HG03280 (cell line): ENCODE results near the gene HPGDS.
"Not testable (repeated sequence)": the region's sequence is repeated elsewhere in the genome, so short reads cannot be mapped to it uniquely, and the experiment has no call there.

ENCODE experiments used
- ATAC-seq: cut with Tn5 transposase; IDR thresholded peaks from one replicate; pipeline ENCODE4 v1.9.1; 2021; ENCODE audit warnings: mild to moderate bottlenecking, moderate library complexity; ENCODE audit not compliant: unreplicated experiment

The HPGDS gene

DNA sequence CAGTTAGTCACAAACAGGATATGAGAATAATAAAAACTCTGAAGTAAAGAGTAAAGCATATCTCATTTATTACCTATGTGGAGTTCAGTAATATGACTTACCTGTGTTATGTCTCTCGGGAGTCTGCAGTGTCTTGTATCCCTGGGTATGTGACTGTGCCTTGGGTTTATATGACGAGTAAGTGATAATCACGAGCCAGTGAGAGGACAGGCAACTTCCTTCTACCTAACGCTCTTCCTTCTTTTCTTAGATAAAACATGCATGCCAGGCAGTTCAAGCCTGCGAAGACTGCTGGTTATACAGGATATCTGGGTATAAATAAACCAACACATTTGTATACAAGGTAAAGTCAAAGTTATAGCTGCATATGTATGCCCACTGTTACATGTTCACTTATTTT, at the start of gene HPGDS:
HPGDS (minus strand) TSS at position 143 of the 400 bp plus-strand sequence. CDS start 8,207 bp downstream, outside the sequence.
- no peak for ATAC-seq

DNA sequence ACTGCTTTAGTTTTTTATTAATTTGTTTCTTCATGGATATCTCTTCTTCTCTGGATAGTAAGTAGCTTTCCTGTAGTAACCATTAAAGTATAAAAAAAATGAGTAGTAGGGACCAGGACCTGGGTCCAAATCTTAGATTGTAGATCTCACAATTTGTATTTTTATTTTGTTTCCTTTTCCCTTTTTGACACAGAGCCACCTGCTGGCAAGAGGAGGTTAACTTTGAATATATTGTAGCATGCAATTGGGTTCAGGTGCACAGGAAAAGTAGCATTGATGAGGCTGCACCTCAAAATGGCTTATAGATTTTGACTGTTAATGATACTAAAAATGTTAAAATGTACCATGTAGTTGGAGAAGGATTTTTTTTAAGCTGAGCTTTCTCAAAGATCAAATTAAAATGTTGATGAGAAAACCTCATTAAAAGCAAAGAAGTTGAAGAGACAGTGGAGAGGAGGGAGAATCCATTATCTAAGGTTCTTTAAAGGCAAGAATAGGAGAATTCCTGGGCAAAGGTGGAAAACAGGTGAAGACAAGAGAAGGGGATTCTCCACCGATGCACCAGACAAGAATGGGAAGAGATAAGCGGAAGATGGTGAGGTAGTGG, 48.3 kb upstream of the HPGDS start:
- no peak for ATAC-seq

- no peak for ATAC-seq
These were observed 47.1 kb upstream of the HPGDS start for GRCh38 chr4:94389595-94390267.

- not testable (repeated sequence) for ATAC-seq
These were observed 45.3 kb upstream of the HPGDS start for GRCh38 chr4:94387965-94388364.

GRCh38 chr4:94385452-94385851, 42.8 kb upstream of the HPGDS start:
- ATAC-seq: not testable (repeated sequence)

DNA sequence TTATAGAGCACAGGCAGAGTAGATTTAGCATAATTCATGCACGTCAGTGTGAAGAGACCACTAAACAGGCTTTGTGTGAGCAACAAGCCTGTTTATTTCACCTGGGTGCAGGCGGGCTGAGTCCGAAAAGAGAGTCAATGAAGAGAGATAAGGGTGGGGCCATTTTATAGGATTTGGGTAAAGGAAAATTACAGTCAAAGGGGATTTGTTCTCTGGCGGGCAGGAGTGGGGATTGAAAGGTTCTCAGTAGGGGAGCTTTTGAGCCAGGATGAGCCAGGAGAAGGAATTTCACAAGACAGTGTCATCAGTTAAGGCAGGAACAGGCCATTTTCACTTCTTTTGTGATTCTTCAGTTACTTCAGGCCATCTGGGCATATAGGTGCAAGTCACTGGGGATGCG, 40.3 kb upstream of the HPGDS start:
- not testable (repeated sequence) for ATAC-seq

DNA sequence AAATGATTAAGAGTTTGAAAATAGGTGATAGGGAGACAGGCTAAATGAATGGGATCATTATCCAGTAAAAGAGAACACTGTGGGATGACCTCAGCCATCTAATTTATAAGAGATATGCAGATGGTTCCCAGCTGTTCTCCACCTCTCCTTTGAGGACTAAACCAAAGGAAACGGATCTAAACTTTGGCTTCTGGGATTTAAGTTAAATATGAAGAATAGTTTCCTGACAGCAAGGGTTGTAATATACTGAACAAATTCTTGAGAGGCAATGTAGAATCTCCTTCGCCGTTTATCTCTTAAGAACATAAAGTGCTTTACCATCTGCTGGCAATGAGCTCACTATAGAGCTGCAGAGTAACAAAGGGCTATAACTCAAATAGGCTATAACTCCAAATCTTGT, 35.4 kb upstream of the HPGDS start:
- ATAC-seq: no peak

DNA sequence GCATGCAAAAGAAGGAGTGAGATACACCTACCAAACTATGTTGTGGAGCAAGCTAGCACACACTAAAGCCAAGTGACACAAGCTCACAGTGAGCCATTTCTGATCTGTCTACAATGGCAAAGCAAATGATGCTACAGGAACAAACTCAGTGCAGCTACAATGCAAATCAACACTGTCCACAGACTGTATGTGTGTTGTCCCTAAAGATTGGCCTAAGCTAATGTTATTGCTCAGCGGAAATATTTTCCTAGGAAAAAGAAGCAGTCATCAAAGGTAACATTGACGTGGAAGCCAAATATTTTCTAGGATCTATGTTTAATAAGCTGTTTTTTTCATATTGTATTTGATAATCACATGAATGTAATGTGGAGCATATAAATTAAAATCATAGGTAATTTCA, 34.7 kb upstream of the HPGDS start:
- ATAC-seq: no peak

- ATAC-seq: no peak
These were observed 32.7 kb upstream of the HPGDS start for GRCh38 chr4:94375364-94375763.

DNA sequence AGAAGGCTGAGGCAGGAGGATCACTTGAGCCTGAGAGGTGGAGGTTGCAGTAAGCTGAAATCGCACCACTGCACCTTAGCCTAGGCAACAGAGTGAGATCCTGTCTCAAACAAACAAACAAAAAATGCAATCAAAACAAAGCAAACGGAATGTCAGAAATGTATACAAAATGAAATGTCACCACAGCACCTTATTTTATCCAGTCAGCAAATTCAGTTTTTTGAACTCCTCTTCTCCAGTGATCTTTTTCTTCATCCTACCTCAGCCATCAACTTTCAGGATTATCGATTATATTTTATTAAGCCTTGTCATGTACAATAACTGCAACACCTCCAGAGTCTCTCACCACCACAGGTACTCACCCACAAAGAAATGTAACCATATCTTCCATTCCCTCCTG, 31.1 kb upstream of the HPGDS start:
- no peak for ATAC-seq

DNA sequence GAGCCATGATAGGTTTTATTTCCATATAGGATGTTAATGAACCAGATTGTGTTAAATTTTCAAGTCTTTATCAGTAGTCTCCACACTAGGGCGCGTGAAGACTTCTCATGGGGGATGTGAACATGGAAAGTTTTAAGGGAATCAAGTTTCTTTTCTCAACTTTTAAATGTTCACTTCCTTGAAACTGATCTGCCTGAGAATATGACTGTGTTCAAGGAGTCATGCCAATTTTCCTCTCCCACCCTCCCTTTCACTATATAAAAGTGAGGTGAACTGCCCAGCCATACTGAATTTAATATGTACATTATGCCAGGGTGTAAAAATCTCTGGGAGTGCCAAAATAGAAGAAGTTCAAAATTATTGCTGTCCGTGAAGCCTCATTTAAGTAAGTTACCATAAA, 30.4 kb upstream of the HPGDS start:
- ATAC-seq: no peak

- no peak for ATAC-seq
These were observed 29.8 kb upstream of the HPGDS start for GRCh38 chr4:94372228-94372978.

- no peak for ATAC-seq
These were observed 28.7 kb upstream of the HPGDS start for GRCh38 chr4:94371290-94371689.

DNA sequence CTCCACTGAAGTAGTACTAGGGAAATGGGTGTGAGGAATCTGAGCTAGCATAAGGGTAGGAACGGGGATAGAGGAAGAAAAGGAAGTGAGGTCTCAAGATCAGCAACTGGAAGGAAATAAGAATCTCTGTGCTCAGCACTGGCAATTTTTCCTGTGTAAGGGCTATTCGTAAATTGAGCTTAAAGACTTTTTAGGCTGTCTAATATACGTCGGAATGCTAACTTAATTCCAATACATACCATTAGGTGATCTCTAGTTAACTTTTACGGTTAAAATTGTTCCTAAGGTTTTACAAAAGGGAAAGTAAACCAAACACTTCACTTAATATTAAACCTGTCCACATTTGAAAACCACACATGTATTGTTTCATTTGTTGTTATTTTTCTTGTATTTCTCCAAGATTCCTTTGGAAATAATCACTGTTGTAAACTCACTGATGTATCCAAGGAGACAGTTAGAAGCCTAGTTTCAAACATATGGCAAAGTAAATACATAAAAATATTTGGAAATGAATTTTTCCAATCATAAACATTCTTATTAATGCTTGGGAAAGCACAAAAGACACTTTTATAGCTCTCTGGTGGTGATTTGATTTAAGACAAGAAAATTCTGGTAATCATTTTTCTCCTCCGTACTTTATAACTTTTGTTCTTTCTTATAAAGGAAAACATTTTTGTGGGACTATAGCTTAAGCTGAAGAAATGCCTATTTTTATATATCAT, 28.1 kb upstream of the HPGDS start:
- no peak for ATAC-seq

GRCh38 chr4:94369046-94369445, 26.4 kb upstream of the HPGDS start:
- ATAC-seq: no peak

DNA sequence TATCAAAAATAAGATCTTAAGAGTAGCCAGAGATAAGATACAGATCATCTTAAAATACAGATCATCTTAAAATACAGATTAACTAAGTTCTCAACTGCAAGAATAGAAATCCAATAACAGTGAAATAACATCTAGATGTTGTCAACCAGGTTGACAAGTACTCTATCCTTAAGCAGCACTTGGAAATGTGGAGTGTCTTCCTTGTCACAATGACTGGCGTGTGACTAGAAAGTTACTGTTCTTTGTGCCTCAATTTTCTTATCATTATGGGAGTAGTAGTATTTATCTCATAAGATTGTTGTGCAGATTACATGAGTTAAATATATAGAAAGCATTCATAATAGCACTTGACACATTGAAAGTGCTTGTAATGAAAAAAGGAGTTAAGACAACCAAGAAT, 25.8 kb upstream of the HPGDS start:
- no peak for ATAC-seq

GRCh38 chr4:94365304-94365703, 22.7 kb upstream of the HPGDS start:
- ATAC-seq: no peak

DNA sequence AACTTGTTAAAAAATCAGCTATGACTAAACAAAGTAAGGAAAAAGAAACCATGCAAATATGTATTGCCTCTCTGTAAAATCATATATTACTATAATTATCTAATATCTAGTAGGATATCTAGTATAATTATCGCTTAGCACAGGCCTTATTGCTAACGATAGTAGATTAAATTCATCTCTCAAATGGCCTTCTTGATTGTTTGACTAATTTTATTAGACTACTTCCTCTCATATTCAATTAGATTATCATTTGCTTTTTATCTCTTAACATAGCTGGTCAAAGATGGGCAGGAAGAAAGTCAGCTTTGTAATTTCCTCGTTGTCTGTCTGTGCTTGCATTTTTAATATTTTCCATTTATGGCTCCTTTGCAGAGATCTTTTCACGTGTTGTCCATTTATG, 21.9 kb upstream of the HPGDS start:
- no peak for ATAC-seq

DNA sequence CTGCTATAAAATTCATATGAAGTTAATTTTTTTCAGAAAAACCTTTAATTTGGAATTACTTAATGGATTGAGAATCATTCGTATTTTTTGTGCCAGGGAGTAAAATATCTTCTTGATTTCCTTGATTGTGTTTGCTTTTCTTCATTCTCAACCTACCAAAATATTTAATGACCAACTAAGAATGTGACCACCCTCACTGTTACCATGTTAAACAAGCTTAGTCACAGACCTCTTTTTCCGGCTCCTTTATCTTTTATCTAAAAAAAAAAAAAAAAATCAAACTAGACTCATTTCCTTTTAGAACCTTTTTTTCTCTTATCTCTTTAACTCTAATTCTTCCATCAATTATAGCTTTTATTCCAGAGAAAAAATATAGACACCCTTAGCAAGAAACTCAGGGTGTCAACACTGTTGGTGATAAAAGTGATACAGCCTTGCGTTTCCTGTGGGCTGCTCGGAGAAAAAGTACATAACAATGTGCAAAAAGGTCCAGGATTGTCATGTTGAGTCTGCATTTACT, 20.6 kb upstream of the HPGDS start:
- ATAC-seq: no peak

DNA sequence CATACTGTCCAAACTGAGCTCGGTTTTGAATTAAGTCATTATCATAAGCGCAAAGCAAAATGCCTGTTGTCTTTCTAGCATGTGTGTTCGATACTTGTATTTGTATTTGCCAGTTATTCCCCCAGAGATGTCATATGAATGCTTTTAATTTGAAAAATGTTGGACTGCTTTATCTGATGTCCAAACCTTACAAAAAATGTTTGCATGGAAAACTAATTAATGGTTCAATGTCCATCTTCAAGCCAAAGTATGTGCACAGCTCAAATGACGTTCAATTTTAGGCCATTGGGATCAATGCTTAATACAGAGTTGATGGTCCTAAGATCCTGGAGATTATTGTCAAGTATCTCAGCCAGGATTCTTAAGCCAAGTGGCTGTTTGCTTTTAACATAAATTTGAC, 17.2 kb upstream of the HPGDS start:
- ATAC-seq: no peak

- ATAC-seq: no peak
These were observed 16.6 kb upstream of the HPGDS start for GRCh38 chr4:94359221-94359620.
